Pons (tissue), 1 donor: ENCODE measurements around the gene CNTNAP2.

Source experiments
- DNase-seq: peaks from one replicate; pipeline ENCODE4 v3.0.0-alpha.2; 2016; ENCODE audit warnings: low spot score

CNTNAP2 gene

GRCh38 chr7:146683439-146683838 lies 566.8 kb downstream of the CNTNAP2 start:
- DNase-seq: no peak

DNA sequence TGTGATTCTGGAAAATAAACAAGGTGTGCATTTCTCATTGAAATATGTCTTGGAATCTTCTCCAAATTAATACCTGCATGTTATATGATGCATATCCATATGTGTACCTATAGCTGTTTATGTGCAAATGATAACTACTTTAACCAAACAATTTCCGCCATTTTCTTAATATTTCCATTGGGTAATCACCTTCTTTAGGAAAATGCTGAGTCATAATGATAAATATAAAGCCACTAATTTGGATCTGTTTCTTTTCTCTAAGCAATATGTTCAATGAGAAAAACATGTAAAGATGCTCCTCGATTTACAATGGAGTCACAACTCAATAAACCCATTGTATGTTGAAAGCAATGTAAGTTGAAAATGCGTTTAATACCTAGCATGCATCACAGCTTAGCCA lies 574.4 kb downstream of the CNTNAP2 start:
- no peak for DNase-seq

DNA sequence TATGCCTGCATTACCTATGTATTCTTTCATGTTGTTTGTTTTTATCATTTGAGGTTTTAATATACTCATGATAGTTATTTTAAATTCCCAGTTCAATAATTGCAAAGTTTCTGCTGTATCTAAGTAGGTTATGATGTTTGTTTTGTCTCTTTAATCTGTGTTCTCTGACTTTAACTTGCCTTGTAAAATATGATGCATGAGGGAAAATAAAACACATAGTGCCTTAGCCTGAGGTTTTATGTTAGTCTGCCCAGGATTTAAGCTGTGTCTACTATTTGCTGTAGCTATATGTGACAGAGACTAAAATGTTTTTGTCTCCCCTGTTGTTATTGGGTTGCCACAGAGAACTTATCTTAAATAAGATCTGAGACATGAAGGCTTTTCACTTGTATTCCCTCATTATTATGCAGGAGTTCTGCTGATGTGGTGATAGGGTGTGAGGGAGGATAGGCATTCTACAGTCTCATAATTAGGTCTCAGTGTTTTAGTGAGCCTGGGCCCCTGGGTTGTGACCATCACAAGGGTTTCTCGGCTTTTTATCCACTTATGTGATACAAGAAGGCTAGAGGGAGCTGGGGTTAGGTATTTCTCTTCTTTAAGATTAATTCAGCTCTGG lies 582.5 kb downstream of the CNTNAP2 start:
- no peak for DNase-seq

GRCh38 chr7:146700015-146700560 lies 583.5 kb downstream of the CNTNAP2 start:
- DNase-seq: no peak

DNA sequence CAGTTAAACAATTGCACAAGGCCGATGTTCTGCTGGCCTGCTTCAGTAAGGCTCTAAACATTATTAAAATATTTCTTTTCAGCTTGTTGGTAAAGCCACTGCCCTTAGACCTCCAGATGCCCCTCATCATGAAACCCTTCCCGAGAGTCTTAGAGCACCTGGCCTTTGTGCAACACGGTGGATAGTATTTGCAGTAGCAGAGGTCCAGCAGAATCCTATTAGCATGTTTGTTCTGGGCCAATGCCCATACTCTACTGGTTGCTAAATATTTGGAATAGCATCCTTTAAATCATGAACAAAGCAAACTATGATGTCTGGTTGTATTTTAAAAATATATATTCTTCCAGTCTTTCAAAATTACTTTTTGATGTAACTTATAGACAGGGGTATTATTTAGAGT lies 584.6 kb downstream of the CNTNAP2 start:
- no peak for DNase-seq

DNA sequence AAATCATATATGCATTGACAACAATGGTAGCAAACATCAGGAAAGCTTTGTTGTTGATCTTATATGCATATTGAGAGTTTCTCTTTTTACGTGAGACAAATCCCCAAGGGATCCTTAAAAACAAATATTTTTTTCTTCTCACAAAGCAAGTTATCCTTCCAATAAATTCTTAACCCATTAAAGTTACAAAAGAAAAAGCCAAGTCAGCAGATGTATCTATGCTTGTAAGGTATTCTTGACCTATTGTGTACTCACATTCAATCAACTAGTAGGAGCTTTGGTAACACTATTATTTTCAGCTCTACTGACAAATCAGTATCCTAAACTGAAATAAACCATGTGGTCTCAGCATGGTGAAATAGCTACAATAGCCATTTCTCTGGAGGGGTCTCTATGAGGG lies 586.3 kb downstream of the CNTNAP2 start:
- DNase-seq: no peak

GRCh38 chr7:146709451-146710027 lies 592.9 kb downstream of the CNTNAP2 start:
- no peak for DNase-seq

- no peak for DNase-seq
These were observed 596.6 kb downstream of the CNTNAP2 start for GRCh38 chr7:146713205-146713604.

- DNase-seq: no peak
These were observed 597.3 kb downstream of the CNTNAP2 start for GRCh38 chr7:146713934-146714333.

GRCh38 chr7:146720195-146720594 lies 603.6 kb downstream of the CNTNAP2 start:
- no peak for DNase-seq

- DNase-seq: no peak
These were observed 606.4 kb downstream of the CNTNAP2 start for GRCh38 chr7:146722986-146723385.

- DNase-seq: no peak
These were observed 608.9 kb downstream of the CNTNAP2 start for GRCh38 chr7:146725520-146725919.

- DNase-seq: no peak
These were observed 611.5 kb downstream of the CNTNAP2 start for GRCh38 chr7:146728141-146728540.

GRCh38 chr7:146728611-146729010 lies 612.0 kb downstream of the CNTNAP2 start:
- no peak for DNase-seq

DNA sequence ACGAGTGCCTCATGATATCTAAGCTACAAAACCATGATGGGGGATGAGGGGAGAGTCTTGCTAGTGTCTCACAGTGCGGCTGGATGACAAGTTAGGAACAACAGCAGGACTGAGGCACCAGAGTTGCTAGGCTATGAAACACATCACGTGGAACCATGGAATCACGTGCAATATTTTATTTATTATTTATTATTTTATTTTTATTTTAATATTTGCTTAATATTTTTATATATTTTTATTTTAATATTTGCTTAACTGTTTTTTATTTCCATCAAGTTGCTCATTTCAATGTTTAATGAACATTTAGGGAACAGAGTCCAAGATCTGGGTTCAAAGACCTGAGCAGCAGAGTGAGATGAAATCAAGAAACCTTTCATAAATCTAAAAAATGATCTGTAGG lies 614.6 kb downstream of the CNTNAP2 start:
- DNase-seq: no peak

DNA sequence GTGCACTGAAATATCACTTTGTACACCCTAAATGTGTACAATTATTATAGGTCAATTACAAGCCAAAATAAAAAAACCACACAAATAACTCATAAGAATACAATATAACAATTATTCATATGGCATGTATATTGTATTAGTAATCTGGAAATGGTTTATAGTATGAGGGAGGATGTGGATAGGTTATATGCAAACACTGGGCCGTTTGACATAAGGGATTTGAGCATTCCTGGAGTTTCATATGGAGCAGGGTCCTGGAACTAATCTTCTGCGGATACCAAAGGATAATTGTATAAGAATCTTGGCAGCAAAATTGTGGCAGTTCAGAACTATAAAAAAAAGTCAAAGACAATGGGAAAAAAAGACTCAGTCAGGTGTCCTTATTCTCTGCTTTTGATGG lies 619.4 kb downstream of the CNTNAP2 start:
- DNase-seq: no peak

GRCh38 chr7:146736446-146737190 lies 620.0 kb downstream of the CNTNAP2 start:
- peak; percentile 14 for DNase-seq

- no peak for DNase-seq
These were observed 623.4 kb downstream of the CNTNAP2 start for GRCh38 chr7:146740039-146740438.

- no peak for DNase-seq
These were observed 625.3 kb downstream of the CNTNAP2 start for GRCh38 chr7:146741911-146742310.

- DNase-seq: no peak
These were observed 637.8 kb downstream of the CNTNAP2 start for GRCh38 chr7:146754385-146754784.

DNA sequence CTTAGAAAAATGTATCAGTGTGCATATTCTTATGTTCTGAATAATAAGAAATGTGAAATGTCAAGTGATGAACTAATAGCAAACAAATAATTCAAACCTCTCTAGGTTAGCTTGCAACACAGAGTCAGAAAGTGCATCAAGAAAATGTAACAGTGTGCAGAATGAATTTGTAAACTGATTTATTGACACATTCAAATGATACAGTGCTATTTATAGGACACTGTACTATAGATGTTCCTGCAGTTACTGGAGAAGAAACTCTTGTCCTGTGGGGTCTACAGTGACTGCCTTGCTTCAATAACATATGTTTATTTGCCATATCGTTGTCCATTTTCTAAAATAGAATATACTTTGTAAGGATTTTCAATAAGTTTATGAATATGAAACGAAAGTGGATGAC lies 639.0 kb downstream of the CNTNAP2 start:
- DNase-seq: no peak

DNA sequence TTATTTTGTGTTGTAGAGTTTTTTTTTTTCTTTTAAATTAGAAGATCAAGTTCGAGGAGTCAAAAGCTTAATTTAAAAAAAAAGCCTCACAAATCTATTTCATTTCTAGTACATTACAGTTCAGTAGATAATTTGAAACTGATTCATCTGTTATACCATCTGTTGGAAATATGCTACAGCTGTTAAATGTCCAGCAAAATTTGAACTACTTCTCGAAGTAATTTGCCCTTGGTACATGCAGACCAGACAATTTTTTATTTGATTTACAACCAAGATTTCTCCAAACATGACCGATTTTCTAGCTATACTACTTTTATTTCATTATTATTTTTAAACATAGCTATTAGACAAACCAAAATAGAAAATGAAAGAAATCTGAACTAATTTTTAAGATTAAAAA lies 647.9 kb downstream of the CNTNAP2 start:
- no peak for DNase-seq

DNA sequence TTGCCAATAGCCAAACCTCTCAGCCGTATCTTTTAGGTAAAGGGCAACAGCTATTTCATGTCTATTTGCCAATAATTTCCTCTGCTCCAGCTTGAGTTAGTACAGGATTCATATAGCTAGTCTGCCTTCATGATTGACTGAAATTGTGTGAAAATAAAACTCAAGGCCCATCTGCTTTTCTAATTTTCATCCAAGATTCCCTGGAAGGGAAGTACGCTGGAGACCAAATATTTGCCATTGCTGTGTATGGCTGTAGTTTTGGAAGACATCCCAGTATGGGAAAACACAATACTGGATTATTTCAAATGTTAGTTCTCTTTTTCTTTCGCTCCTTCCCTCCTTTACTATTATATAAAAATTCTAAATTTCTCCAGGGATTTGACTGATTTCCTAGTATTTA lies 652.4 kb downstream of the CNTNAP2 start:
- DNase-seq: no peak
